Endodermal cell (in vitro differentiated cells): ENCODE measurements around the gene DLX1. TPM values are rescaled to one million over a fixed set of nuclear protein-coding genes. Genes with fewer than 3 reads are reported as not detected.

Experiments
- DNase-seq: peaks from one replicate; pipeline ENCODE4 v3.0.0-alpha.2; 2017
- H3K27ac ChIP-seq: 2 replicates; pipeline ENCODE4 v1.5.1; 2013; ENCODE audit warnings: mild to moderate bottlenecking, low read depth, low read length, moderate library complexity
- H3K27me3 ChIP-seq: 2 replicates; pipeline ENCODE4 v1.6.1; 2013; ENCODE audit warnings: mild to moderate bottlenecking, low read length, moderate library complexity; ENCODE audit not compliant: insufficient read depth, control insufficient read depth, poor library complexity, severe bottlenecking
- H3K36me3 ChIP-seq: 2 replicates; pipeline ENCODE4 v1.7.0; 2013; ENCODE audit warnings: mild to moderate bottlenecking, low read length, moderate library complexity; ENCODE audit not compliant: control insufficient read depth, insufficient read depth
- H3K4me1 ChIP-seq: one replicate; pipeline ENCODE4 v1.7.0; 2013; ENCODE audit warnings: low read length; ENCODE audit not compliant: control insufficient read depth, insufficient read depth
- H3K4me3 ChIP-seq: 2 replicates; pipeline ENCODE4 v1.5.1; 2013; ENCODE audit warnings: mild to moderate bottlenecking, low read length, moderate library complexity
- H3K9ac ChIP-seq: 2 replicates; pipeline ENCODE4 v1.6.1; 2013; ENCODE audit warnings: mild to moderate bottlenecking, low read length, moderate library complexity; ENCODE audit not compliant: poor library complexity, severe bottlenecking; ENCODE audit errors: extremely low read depth
- H3K9me3 ChIP-seq: 2 replicates; pipeline ENCODE4 v1.6.1; 2013; ENCODE audit warnings: mild to moderate bottlenecking, low read length, moderate library complexity; ENCODE audit not compliant: control insufficient read depth
- H3K27ac Mint-ChIP-seq: 2 replicates; pipeline ENCODE4 v1.8.0; 2020; ENCODE audit warnings: mixed read lengths
- H3K27me3 Mint-ChIP-seq: 2 replicates; pipeline ENCODE4 v1.8.0; 2021; ENCODE audit warnings: mild to moderate bottlenecking, mixed read lengths; ENCODE audit not compliant: insufficient read depth
- H3K36me3 Mint-ChIP-seq: 2 replicates; pipeline ENCODE4 v1.8.0; 2020; ENCODE audit warnings: low read depth, mixed read lengths
- H3K4me1 Mint-ChIP-seq: 2 replicates; pipeline ENCODE4 v1.8.0; 2020; ENCODE audit warnings: mixed read lengths
- H3K4me3 Mint-ChIP-seq: 2 replicates; pipeline ENCODE4 v1.8.0; 2020; ENCODE audit warnings: mild to moderate bottlenecking, moderate library complexity, mixed read lengths
- H3K9me3 Mint-ChIP-seq: 2 replicates; pipeline ENCODE4 v1.8.0; 2020; ENCODE audit warnings: mild to moderate bottlenecking, mixed read lengths
- CTCF ChIP-seq: fragments of 200-600 bp; sonication (generic); conservative IDR thresholded peaks from 2 replicates; pipeline ENCODE4 v1.5.0; 2021; ENCODE audit warnings: antibody characterized with exemption, mild to moderate bottlenecking
- WGBS, 2 experiments: methylation state at CpG; one replicate each; pipeline versions ENCODE4 v1.1.5 to v1.1.7; 2013; ENCODE audit warnings: missing lambda C conversion rate in 2 of 2, mixed read lengths in 1 of 2; ENCODE audit not compliant: insufficient coverage in 1 of 2, insufficient read length in 1 of 2; 5-methylcytosine and 5-hydroxymethylcytosine counted together
- total RNA-seq, 2 donors: library from RNA; stranded (reverse); fragmentation: NEBNext Ultra II Directional in 1 of 2; extraction: Animal tissue kit (Norgen Biotek cat#: 25700) in 1 of 2; gene quantifications; 2 replicates in 1 of 2; 3 replicates in 1 of 2; pipeline ENCODE4 v1.2.1, GENCODE V29; 2021

Gene DLX1
- total RNA-seq, 2 donors from 2014 or later = not detected

- WGBS, 2 experiments = 0 to 3% methylated on average over 12 to 51 of the region's 51 CpGs
- H3K4me1 Mint-ChIP-seq = peaks cover 24% of the 10 kb centered on the region
- no peak overlapping the region for H3K9ac ChIP-seq
These were observed 10.0 kb downstream of the DLX1 start for GRCh38 chr2:172095146-172095904.

GRCh38 chr2:172095905-172096625, 10.8 kb downstream of the DLX1 start:
- H3K27me3 Mint-ChIP-seq = peaks cover 99% of the 10 kb centered on the region
- Histone ChIP-seq H3K4me3 (peak overlapping the region; percentile 68), H3K27me3 (peaks cover 100% of the 10 kb centered on the region), H3K4me1 (peaks cover 9% of the 10 kb centered on the region), H3K9ac (no peak overlapping the region), H3K27ac (peak overlapping the region; percentile 47), H3K36me3 (no peaks in the 10 kb centered on the region), H3K9me3 (no peaks in the 10 kb centered on the region)
- peak; percentile 80 for DNase-seq
- H3K36me3 Mint-ChIP-seq = no peaks in the 10 kb centered on the region
- no peak overlapping the region for H3K27ac Mint-ChIP-seq
- H3K4me1 Mint-ChIP-seq = peaks cover 25% of the 10 kb centered on the region
- TF ChIP-seq CTCF = peak; percentile 67
- H3K9me3 Mint-ChIP-seq = no peaks in the 10 kb centered on the region
- WGBS, 2 experiments = 1 to 2% methylated on average over 18 to 40 of the region's 40 CpGs
- H3K4me3 Mint-ChIP-seq = peak overlapping the region; percentile 48

More at GRCh38 chr2:172095146-172095904, 10.0 kb downstream of the DLX1 start:
- H3K4me3 Mint-ChIP-seq = peak overlapping the region; percentile 48
- Histone ChIP-seq H3K9me3 (no peaks in the 10 kb centered on the region), H3K36me3 (no peaks in the 10 kb centered on the region), H3K4me3 (peak overlapping the region; percentile 68), H3K4me1 (peaks cover 9% of the 10 kb centered on the region), H3K27ac (no peak overlapping the region), H3K27me3 (peaks cover 100% of the 10 kb centered on the region)
- peaks cover 99% of the 10 kb centered on the region for H3K27me3 Mint-ChIP-seq
- no peak overlapping the region for H3K27ac Mint-ChIP-seq
- no peak for TF ChIP-seq CTCF
- DNase-seq = peak; percentile 89
- H3K9me3 Mint-ChIP-seq = no peaks in the 10 kb centered on the region
- no peaks in the 10 kb centered on the region for H3K36me3 Mint-ChIP-seq

GRCh38 chr2:172096626-172097547, 11.6 kb downstream of the DLX1 start:
- H3K27ac Mint-ChIP-seq = no peak overlapping the region
- no peaks in the 10 kb centered on the region for H3K36me3 ChIP-seq
- H3K4me1 Mint-ChIP-seq = peaks cover 30% of the 10 kb centered on the region
- DNase-seq = peak; percentile 78
- no peaks in the 10 kb centered on the region for H3K36me3 Mint-ChIP-seq
- H3K27me3 Mint-ChIP-seq = peaks cover 99% of the 10 kb centered on the region
- no peaks in the 10 kb centered on the region for H3K9me3 ChIP-seq
- peaks cover 100% of the 10 kb centered on the region for H3K27me3 ChIP-seq
- H3K4me3 ChIP-seq = peak overlapping the region; percentile 68
- no peaks in the 10 kb centered on the region for H3K9me3 Mint-ChIP-seq
- H3K4me3 Mint-ChIP-seq = peak overlapping the region; percentile 48
- peak overlapping the region; percentile 69 for H3K27ac ChIP-seq
- no peak overlapping the region for H3K9ac ChIP-seq
- WGBS, 2 experiments = 0 to 1% methylated on average over 8 to 55 of the region's 55 CpGs
- peaks cover 14% of the 10 kb centered on the region for H3K4me1 ChIP-seq
- no peak for TF ChIP-seq CTCF
